K562 (cell line): Measurements from ENCODE around the gene CEP72. TPM values are rescaled to one million over a fixed set of nuclear protein-coding genes. Genes with fewer than 3 reads are reported as not detected.
"Not testable (repeated sequence)": the region's sequence is repeated elsewhere in the genome, so short reads cannot be mapped to it uniquely, and the experiment has no call there.

ENCODE experiments used
- ATAC-seq: fragments of 200-7000 bp; cut with Tn5 transposase; 3 replicates; pipeline ENCODE4 v1.9.1; 2020; ENCODE audit warnings: moderate library complexity
- BruUV-seq: library from RNA; stranded (reverse); fragments of 400-500 nt; replicated peaks from 2 replicates; lab custom pipeline; 2021; lab: Mats Ljungman, UMichigan
- CTCF ChIA-PET: fragments of 300-600 bp; formaldehyde crosslinking; extraction: SDS; loops from one replicate; lab custom pipeline; 2021; ENCODE audit warnings: low intra/inter-chr PET ratio; lab: Yijun Ruan, JAX
- POLR2A ChIA-PET: fragments of 300-600, 350-650 bp; sonication (Branson Sonifier 250); formaldehyde crosslinking; extraction: SDS; loops from one replicate; lab custom pipeline; 2021; ENCODE audit warnings: antibody characterized with exemption, inconsistent platforms; lab: Yijun Ruan, JAX
- DNase-seq, 4 experiments: peaks; one replicate each; pipeline versions ENCODE4 v3.0.0 to v3.0.0-alpha.2; 2011 to 2018; ENCODE audit warnings: low spot score in 3 of 4, mixed read lengths in 3 of 4; ENCODE audit errors: extremely low read depth in 1 of 4
- FAIRE-seq: peaks from 2 replicates; lab custom pipeline; 2011; peaks lifted over from hg19 to GRCh38; lab: Jason Lieb, UNC
- H2AFZ ChIP-seq: 2 replicates; pipeline ENCODE4 v1.6.0; 2011; ENCODE audit warnings: low read depth, low read length, control low read depth, inconsistent platforms
- H3K27ac ChIP-seq: fragments of 200-600 bp; 3 replicates; pipeline ENCODE4 v1.8.0; 2011; ENCODE audit warnings: low read depth, mild to moderate bottlenecking, control low read depth, inconsistent platforms, low read length, moderate library complexity, mixed read lengths; ENCODE audit errors: extremely low read depth
- H3K27me3 ChIP-seq, 2 experiments: fragments of 300-600 bp in 1 of 2; 2 replicates in 1 of 2; 3 replicates in 1 of 2; pipeline versions ENCODE4 v1.6.0 to v1.8.0; 2011; ENCODE audit warnings: inconsistent platforms in 2 of 2, low read length in 2 of 2, mild to moderate bottlenecking in 1 of 2, mixed read lengths in 1 of 2, moderate library complexity in 1 of 2; ENCODE audit not compliant: control insufficient read depth in 2 of 2, insufficient read depth in 2 of 2
- H3K36me3 ChIP-seq: fragments of 300-600 bp; 3 replicates; pipeline ENCODE4 v1.8.0; 2011; ENCODE audit warnings: mild to moderate bottlenecking, low read length, inconsistent platforms; ENCODE audit not compliant: control insufficient read depth, insufficient read depth
- H3K4me1 ChIP-seq, 2 experiments: fragments of 200-600 bp in 1 of 2; replicated peaks in 1 of 2; 2 replicates in 1 of 2; 3 replicates in 1 of 2; pipeline versions ENCODE4 v1.5.1 to v1.8.0; 2011; ENCODE audit warnings: inconsistent platforms in 2 of 2, low read length in 2 of 2, mild to moderate bottlenecking in 1 of 2, mixed read lengths in 1 of 2, moderate library complexity in 1 of 2; ENCODE audit not compliant: control insufficient read depth in 2 of 2, insufficient read depth in 2 of 2
- H3K4me2 ChIP-seq: 2 replicates; pipeline ENCODE4 v1.6.1; 2011; ENCODE audit warnings: low read length, control low read depth, inconsistent platforms, mixed read lengths; ENCODE audit not compliant: insufficient read depth
- H3K4me3 ChIP-seq: fragments of 200-600 bp; sonication (generic), shearing (Covaris generic); 2 replicates; pipeline ENCODE4 v1.5.1; 2016; ENCODE audit warnings: control low read depth, inconsistent platforms
- H3K79me2 ChIP-seq: fragments of 200-600 bp; 3 replicates; pipeline ENCODE4 v1.8.0; 2011; ENCODE audit warnings: low read length, inconsistent platforms; ENCODE audit not compliant: control insufficient read depth, insufficient read depth
- H3K9ac ChIP-seq, 2 experiments: 2 replicates each; pipeline versions ENCODE4 v1.6.0 to v1.6.1; 2011; ENCODE audit warnings: low read depth in 2 of 2, low read length in 2 of 2, control low read depth in 1 of 2, inconsistent platforms in 1 of 2, mild to moderate bottlenecking in 1 of 2, mixed read lengths in 1 of 2; ENCODE audit not compliant: insufficient read depth in 1 of 2
- H3K9me1 ChIP-seq: one replicate; pipeline ENCODE4 v1.6.0; 2011; ENCODE audit warnings: inconsistent platforms, mild to moderate bottlenecking, low read length, moderate library complexity; ENCODE audit not compliant: control insufficient read depth, insufficient read depth
- H3K9me3 ChIP-seq: replicated peaks from 2 replicates; pipeline ENCODE4 v1.5.1; 2011; ENCODE audit warnings: low read depth, low read length, inconsistent platforms; ENCODE audit not compliant: control insufficient read depth, insufficient read depth
- H4K20me1 ChIP-seq: replicated peaks from 2 replicates; pipeline ENCODE4 v1.6.1; 2011; ENCODE audit warnings: low read length, inconsistent platforms, mixed read lengths; ENCODE audit not compliant: control insufficient read depth, insufficient read depth
- WGBS: fragments of 100-300 bp; shearing (Covaris generic); methylation state at CpG from one replicate; pipeline ENCODE4 v1.1.6; 2016; ENCODE audit warnings: low coverage, mixed read lengths; ENCODE audit not compliant: insufficient coverage; ENCODE audit errors: missing lambda C conversion rate; 5-methylcytosine and 5-hydroxymethylcytosine counted together
- in situ Hi-C: fragments of 300-500 bp; cut with MboI; formaldehyde crosslinking; loops from 4 replicates; pipeline ENCODE4 v1.15.0; 2018; ENCODE audit warnings: inconsistent platforms, mixed read lengths
- intact Hi-C: fragments of 100-400 bp; cut with micrococcal nuclease; formaldehyde crosslinking; loops from 2 replicates; pipeline ENCODE4 v1.14.2; 2022
- polyA plus RNA-seq, 8 experiments: library from polyadenylated mRNA; depleted of rRNA in 4 of 8; stranded (reverse) in 5 of 8; unstranded in 3 of 8; fragments of >200 nt; fragmentation: Nextera tagmentation in 2 of 8; fragmentation: Illumina TruSeq in 1 of 8; extraction: Ambion mirVana in 2 of 8; extraction: Trizol in 1 of 8; gene quantifications; 2 replicates each; pipeline versions ENCODE4 v1.2.1 to v1.2.3, GENCODE V29; 2011 to 2014; ENCODE audit warnings: inconsistent platforms in 1 of 8, missing spikeins in 1 of 8
- total RNA-seq, 7 experiments: library from RNA; depleted of rRNA in 6 of 7; stranded (reverse); fragments of >200 nt in 6 of 7; fragmentation: Illumina TruSeq in 2 of 7; extraction: Trizol in 2 of 7; gene quantifications; 2 replicates each; pipeline versions ENCODE4 v1.2.1 to v1.2.3, GENCODE V29; 2011 to 2021; ENCODE audit warnings: low replicate concordance in 1 of 7

Gene CEP72
- total and polyA plus RNA-seq, 9 of the 15 experiments (the other 6 are each of a cell fraction or from before 2014, with no cell fraction given), result 0.89 to 38.1 (median 14.2) TPM

- 11% methylated on average over 13 of the region's 13 CpGs for WGBS
- FAIRE-seq, result not testable (repeated sequence)
Observed at GRCh38 chr5:680836-681235, 68.7 kb downstream of the CEP72 start.

GRCh38 chr5:681317-682191, 69.4 kb downstream of the CEP72 start:
- H3K9ac ChIP-seq, H2AFZ ChIP-seq, H4K20me1 ChIP-seq, BruUV-seq, H3K9me1 ChIP-seq, H3K4me2 ChIP-seq, H3K9me3 ChIP-seq, H3K27ac ChIP-seq, H3K79me2 ChIP-seq, H3K36me3 ChIP-seq, ATAC-seq, FAIRE-seq, DNase-seq, in situ Hi-C loops, POLR2A ChIA-PET, CTCF ChIA-PET, H3K4me3 ChIP-seq, H3K4me1 ChIP-seq: not testable (repeated sequence)
- H3K27me3 ChIP-seq, result peaks cover 7 to 34% of the 10 kb centered on the region in 2 experiments; a peak in 4 of 5 replicates
- 13% methylated on average over 15 of the region's 17 CpGs for WGBS
- intact Hi-C loops, result loop anchor here (5.0 kb wide), 1 partner anchor 91 kb away; no protein-coding TSS in a partner anchor

More at GRCh38 chr5:680836-681235, 68.7 kb downstream of the CEP72 start:
- in situ Hi-C loops, H3K36me3 ChIP-seq, H3K4me3 ChIP-seq, H3K27ac ChIP-seq, H4K20me1 ChIP-seq, CTCF ChIA-PET, H2AFZ ChIP-seq, POLR2A ChIA-PET, ATAC-seq, H3K9me3 ChIP-seq, H3K9ac ChIP-seq, H3K4me1 ChIP-seq, BruUV-seq, H3K4me2 ChIP-seq, DNase-seq, H3K9me1 ChIP-seq, H3K79me2 ChIP-seq: not testable (repeated sequence)
- peaks cover 7 to 32% of the 10 kb centered on the region in 2 experiments; a peak in 4 of 5 replicates for H3K27me3 ChIP-seq
- intact Hi-C loops, result loop anchor here (5.0 kb wide), 1 partner anchor 91 kb away; no protein-coding TSS in a partner anchor

- POLR2A ChIA-PET, BruUV-seq, FAIRE-seq, H3K4me2 ChIP-seq, H2AFZ ChIP-seq, in situ Hi-C loops, H3K79me2 ChIP-seq, DNase-seq, H3K9ac ChIP-seq, ATAC-seq, H4K20me1 ChIP-seq, H3K4me1 ChIP-seq, CTCF ChIA-PET, H3K36me3 ChIP-seq, H3K4me3 ChIP-seq, H3K9me3 ChIP-seq, H3K9me1 ChIP-seq, H3K27ac ChIP-seq: not testable (repeated sequence)
- peaks cover 7 to 34% of the 10 kb centered on the region in 2 experiments; a peak in 4 of 5 replicates for H3K27me3 ChIP-seq
- WGBS, result no CpG with 5 or more reads among the region's 3 CpGs
- intact Hi-C loops, result loop anchor here (5.0 kb wide), 1 partner anchor 90 kb away; no protein-coding TSS in a partner anchor
Observed at GRCh38 chr5:682216-682615, 70.1 kb downstream of the CEP72 start.
